Measurements from ENCODE around the gene INPP5D.

Gene INPP5D

GRCh38 chr2:233053928-233054784 lies 6.0 kb upstream of the INPP5D start:
- H3K27me3 ChIP-seq (ENCODE audit: insufficient read depth, poor library complexity, severe bottlenecking): no peaks in the 10 kb centered on the region

GRCh38 chr2:233055362-233055761 lies 4.8 kb upstream of the INPP5D start:
- H3K27me3 ChIP-seq (ENCODE audit: insufficient read depth, poor library complexity, severe bottlenecking): no peaks in the 10 kb centered on the region
- H3K4me1 ChIP-seq (ENCODE audit: insufficient read depth, poor library complexity, severe bottlenecking): peaks cover 9% of the 10 kb centered on the region
- no peaks in the 10 kb centered on the region for H3K9me3 ChIP-seq (ENCODE audit: severe bottlenecking)
- DNase-seq (ENCODE audit: low spot score) (no peak), ATAC-seq (ENCODE audit: low read depth) (no peak)
- H3K27ac ChIP-seq (ENCODE audit: poor library complexity, severe bottlenecking): no peak overlapping the region
- H3K4me3 ChIP-seq (ENCODE audit: severe bottlenecking): no peak overlapping the region
- H3K36me3 ChIP-seq (ENCODE audit: low read depth): no peaks in the 10 kb centered on the region
- TF ChIP-seq CTCF (IDR thresholded peaks at IDR 0.05; ENCODE audit: poor library complexity, severe bottlenecking): no peak

More at GRCh38 chr2:233053928-233054784, 6.0 kb upstream of the INPP5D start:
- peak; percentile 96 for TF ChIP-seq CTCF (IDR thresholded peaks at IDR 0.05; ENCODE audit: poor library complexity, severe bottlenecking)
- Histone ChIP-seq H3K27ac (ENCODE audit: poor library complexity, severe bottlenecking) (no peak overlapping the region), H3K9me3 (ENCODE audit: severe bottlenecking) (no peaks in the 10 kb centered on the region), H3K36me3 (ENCODE audit: low read depth) (no peaks in the 10 kb centered on the region), H3K4me1 (ENCODE audit: insufficient read depth, poor library complexity, severe bottlenecking) (peaks cover 9% of the 10 kb centered on the region), H3K4me3 (ENCODE audit: severe bottlenecking) (no peak overlapping the region)
- DNase-seq (ENCODE audit: low spot score) (no peak), ATAC-seq (ENCODE audit: low read depth) (0 out of 3 replicates have a peak, but pooled peaks have one; percentile 34)

- no peak for DNase-seq (ENCODE audit: low spot score)
- no peaks in the 10 kb centered on the region for H3K27me3 ChIP-seq (ENCODE audit: insufficient read depth, poor library complexity, severe bottlenecking)
- no peak overlapping the region for H3K4me3 ChIP-seq (ENCODE audit: severe bottlenecking)
- H3K4me1 ChIP-seq (ENCODE audit: insufficient read depth, poor library complexity, severe bottlenecking): peaks cover 3% of the 10 kb centered on the region
- no peak overlapping the region for H3K27ac ChIP-seq (ENCODE audit: poor library complexity, severe bottlenecking)
- ATAC-seq (ENCODE audit: low read depth): 0 out of 3 replicates have a peak, but pooled peaks have one; percentile 8
- H3K36me3 ChIP-seq (ENCODE audit: low read depth): no peaks in the 10 kb centered on the region
- no peak for TF ChIP-seq CTCF (IDR thresholded peaks at IDR 0.05; ENCODE audit: poor library complexity, severe bottlenecking)
- H3K9me3 ChIP-seq (ENCODE audit: severe bottlenecking): no peaks in the 10 kb centered on the region
Observed at GRCh38 chr2:233056961-233057605, 3.1 kb upstream of the INPP5D start.

GRCh38 chr2:233058717-233059546 lies 1.2 kb upstream of the INPP5D start:
- TF ChIP-seq CTCF (IDR thresholded peaks at IDR 0.05; ENCODE audit: poor library complexity, severe bottlenecking): no peak
- no peak for DNase-seq (ENCODE audit: low spot score)
- no peaks in the 10 kb centered on the region for H3K27me3 ChIP-seq (ENCODE audit: insufficient read depth, poor library complexity, severe bottlenecking)
- no peaks in the 10 kb centered on the region for H3K9me3 ChIP-seq (ENCODE audit: severe bottlenecking)
- H3K36me3 ChIP-seq (ENCODE audit: low read depth): no peaks in the 10 kb centered on the region
- H3K27ac ChIP-seq (ENCODE audit: poor library complexity, severe bottlenecking): no peak overlapping the region
- no peak overlapping the region for H3K4me3 ChIP-seq (ENCODE audit: severe bottlenecking)
- H3K4me1 ChIP-seq (ENCODE audit: insufficient read depth, poor library complexity, severe bottlenecking): no peaks in the 10 kb centered on the region
- ATAC-seq (ENCODE audit: low read depth): no peak
